ENCODE measurements around the gene SLIT3. TPM values are rescaled to one million over a fixed set of nuclear protein-coding genes. Genes with fewer than 3 reads are reported as not detected.

SLIT3 gene
- polyA plus RNA-seq, 1 of the 3 experiments (the other 2 are of a cell fraction): 119 TPM

GRCh38 chr5:169085212-169085611 lies 215.7 kb downstream of the SLIT3 start:
- 88% methylated on average over 4 of the region's 4 CpGs for WGBS (ENCODE audit: low lambda C conversion rate)

GRCh38 chr5:169084775-169085174 lies 216.2 kb downstream of the SLIT3 start:
- Histone ChIP-seq H3F3A (replicated peaks; ENCODE audit: insufficient read depth) (no peaks in the 10 kb centered on the region), H3K9ac (no peak overlapping the region), H4K20me1 (ENCODE audit: insufficient read depth) (0 out of 2 replicates have a peak, but pooled peaks cover 5% of the 10 kb centered on the region), H3K4me3 (ENCODE audit: low read depth in 2 of 2, low read length in 1 of 2) (no peak overlapping the region), H3K4me2 (no peak overlapping the region), H3K36me3 (replicated peaks in 1 of 2; ENCODE audit: control insufficient read depth in 1 of 2, insufficient read depth in 2 of 2, low read length in 1 of 2) (peaks cover 0 to 2% of the 10 kb centered on the region in 2 experiments), H2AFZ (ENCODE audit: low read depth) (no peak overlapping the region), H3K9me2 (no peaks in the 10 kb centered on the region), H3K27ac (ENCODE audit: low read depth in 2 of 2, low read length in 1 of 2) (no peak overlapping the region), H3K4me1 (ENCODE audit: control insufficient read depth in 1 of 2, insufficient read depth in 2 of 2, low read depth in 1 of 2, low read length in 1 of 2) (peaks cover 0 to 39% of the 10 kb centered on the region in 2 experiments; a peak in 2 of 4 replicates), H3K79me2 (ENCODE audit: insufficient read depth) (no peaks in the 10 kb centered on the region), H3K27me3 (ENCODE audit: insufficient read depth) (no peaks in the 10 kb centered on the region), H3K9me3 (no peaks in the 10 kb centered on the region)
- no peak for DNase-seq
- WGBS (ENCODE audit: low lambda C conversion rate): 85% methylated on average over 3 of the region's 4 CpGs
- ChIA-PET CTCF (interaction anchor here (0.9 kb wide), 1 partner anchor 98 kb away, joined by 3 read pairs; no protein-coding TSS in a partner anchor), POLR2A (no interaction called here)
- TF ChIP-seq RXRA (IDR thresholded peaks at IDR 0.05; ENCODE audit: borderline replicate concordance, low read depth) (no peak), TEAD4 (IDR thresholded peaks at IDR 0.05; ENCODE audit: borderline replicate concordance, insufficient read depth) (no peak), RAD21 (IDR thresholded peaks at IDR 0.05; ENCODE audit: low read length) (no peak), NRF1 (IDR thresholded peaks at IDR 0.05; ENCODE audit: low read depth, low read length) (no peak), YY1 (IDR thresholded peaks at IDR 0.05; ENCODE audit: low read depth) (no peak), TAF1 (IDR thresholded peaks at IDR 0.05; ENCODE audit: borderline replicate concordance, low read depth, low read length) (no peak), MEF2A (IDR thresholded peaks at IDR 0.05; ENCODE audit: borderline replicate concordance, low read depth) (no peak), REST (IDR thresholded peaks at IDR 0.05; ENCODE audit: low read depth, low read length) (no peak), FOSL2 (IDR thresholded peaks at IDR 0.05; ENCODE audit: borderline replicate concordance, low read depth) (no peak), CTCF (IDR thresholded peaks at IDR 0.05) (no peak), TCF12 (IDR thresholded peaks at IDR 0.05) (no peak), JUND (IDR thresholded peaks at IDR 0.05) (no peak)

More at GRCh38 chr5:169085212-169085611, 215.7 kb downstream of the SLIT3 start:
- Histone ChIP-seq H3K9me3 (no peaks in the 10 kb centered on the region), H3K4me3 (ENCODE audit: low read depth in 2 of 2, low read length in 1 of 2) (no peak overlapping the region), H2AFZ (ENCODE audit: low read depth) (no peak overlapping the region), H3K36me3 (replicated peaks in 1 of 2; ENCODE audit: control insufficient read depth in 1 of 2, insufficient read depth in 2 of 2, low read length in 1 of 2) (peaks cover 0 to 2% of the 10 kb centered on the region in 2 experiments), H4K20me1 (ENCODE audit: insufficient read depth) (0 out of 2 replicates have a peak, but pooled peaks cover 5% of the 10 kb centered on the region), H3K9ac (no peak overlapping the region), H3K27me3 (ENCODE audit: insufficient read depth) (no peaks in the 10 kb centered on the region), H3F3A (replicated peaks; ENCODE audit: insufficient read depth) (no peaks in the 10 kb centered on the region), H3K4me1 (ENCODE audit: control insufficient read depth in 1 of 2, insufficient read depth in 2 of 2, low read depth in 1 of 2, low read length in 1 of 2) (peaks cover 0 to 38% of the 10 kb centered on the region in 2 experiments; a peak in 2 of 4 replicates), H3K27ac (ENCODE audit: low read depth in 2 of 2, low read length in 1 of 2) (no peak overlapping the region; a peak in 1 of 4 replicates), H3K79me2 (ENCODE audit: insufficient read depth) (no peaks in the 10 kb centered on the region), H3K9me2 (no peaks in the 10 kb centered on the region), H3K4me2 (no peak overlapping the region)
- ChIA-PET CTCF (interaction anchor here (0.9 kb wide), 1 partner anchor 98 kb away, joined by 3 read pairs; no protein-coding TSS in a partner anchor), POLR2A (no interaction called here)
- TF ChIP-seq MXI1 (IDR thresholded peaks at IDR 0.05; ENCODE audit: low read depth, low read length) (no peak), GATA2 (CRISPR knock-in tag; IDR thresholded peaks at IDR 0.05) (no peak), PBX3 (IDR thresholded peaks at IDR 0.05) (no peak), CTCF (IDR thresholded peaks at IDR 0.05) (no peak), TAF1 (IDR thresholded peaks at IDR 0.05; ENCODE audit: borderline replicate concordance, low read depth, low read length) (no peak)
- no peak for DNase-seq

Data from SK-N-SH (cell line).